ENCODE measurements around the gene SLC2A4RG.

Gene SLC2A4RG

GRCh38 chr20:63787302-63787701 is 47.7 kb downstream of the SLC2A4RG start:
- H3K4me1 ChIP-seq (ENCODE audit: control insufficient read depth, low read depth, low read length), result no peaks in the 10 kb centered on the region
- H2AK5ac ChIP-seq (ENCODE audit: low read length), result no peak overlapping the region
- no peak overlapping the region for H3K4me3 ChIP-seq (ENCODE audit: low read length)
- no peak overlapping the region for H4K5ac ChIP-seq (ENCODE audit: low read length)
- no peaks in the 10 kb centered on the region for H3K27me3 ChIP-seq (ENCODE audit: insufficient read depth, low read length, poor library complexity)
- no peak overlapping the region for H3K4ac ChIP-seq (ENCODE audit: low read depth, low read length)
- H3K27ac ChIP-seq (ENCODE audit: low read depth, low read length), result no peak overlapping the region
- no CpG with 5 or more reads among the region's 11 CpGs for WGBS (ENCODE audit: extremely low coverage, insufficient coverage, low lambda C conversion rate)
- H3K36me3 ChIP-seq (ENCODE audit: control insufficient read depth, insufficient read depth, low read length), result peaks cover 2% of the 10 kb centered on the region
- DNase-seq, result no peak
- no peak overlapping the region for H3K18ac ChIP-seq (ENCODE audit: low read length)
- no peak overlapping the region for H4K8ac ChIP-seq (ENCODE audit: low read depth, low read length)
- H3K56ac ChIP-seq (ENCODE audit: low read length), result no peak overlapping the region
- no peak overlapping the region for H2BK120ac ChIP-seq (ENCODE audit: low read depth, low read length)
- no peak overlapping the region for H3K23ac ChIP-seq (ENCODE audit: low read length)
- peaks cover 10% of the 10 kb centered on the region for H3K79me2 ChIP-seq (ENCODE audit: control insufficient read depth, insufficient read depth, low read length)
- H2BK5ac ChIP-seq (ENCODE audit: low read length), result no peak overlapping the region
- no peak overlapping the region for H3K9ac ChIP-seq (ENCODE audit: low read length)
- H3K79me1 ChIP-seq (ENCODE audit: low read length), result peaks cover 18% of the 10 kb centered on the region
- no peak overlapping the region for H2BK15ac ChIP-seq (replicated peaks; ENCODE audit: low read depth)
- H3K4me2 ChIP-seq (ENCODE audit: low read length), result no peak overlapping the region

- H3K36me3 ChIP-seq (ENCODE audit: control insufficient read depth, insufficient read depth, low read length), result peaks cover 2% of the 10 kb centered on the region
- H3K4me1 ChIP-seq (ENCODE audit: control insufficient read depth, low read depth, low read length), result no peaks in the 10 kb centered on the region
- no peak overlapping the region for H4K5ac ChIP-seq (ENCODE audit: low read length)
- peaks cover 10% of the 10 kb centered on the region for H3K79me2 ChIP-seq (ENCODE audit: control insufficient read depth, insufficient read depth, low read length)
- no peak overlapping the region for H3K27ac ChIP-seq (ENCODE audit: low read depth, low read length)
- H3K4me3 ChIP-seq (ENCODE audit: low read length), result no peak overlapping the region
- H2BK15ac ChIP-seq (replicated peaks; ENCODE audit: low read depth), result no peak overlapping the region
- no peak overlapping the region for H2BK120ac ChIP-seq (ENCODE audit: low read depth, low read length)
- H3K56ac ChIP-seq (ENCODE audit: low read length), result no peak overlapping the region
- no peak overlapping the region for H4K8ac ChIP-seq (ENCODE audit: low read depth, low read length)
- no CpG with 5 or more reads among the region's 16 CpGs for WGBS (ENCODE audit: extremely low coverage, insufficient coverage, low lambda C conversion rate)
- H3K4ac ChIP-seq (ENCODE audit: low read depth, low read length), result no peak overlapping the region
- H3K23ac ChIP-seq (ENCODE audit: low read length), result no peak overlapping the region
- DNase-seq, result no peak
- no peaks in the 10 kb centered on the region for H3K27me3 ChIP-seq (ENCODE audit: insufficient read depth, low read length, poor library complexity)
- no peak overlapping the region for H3K4me2 ChIP-seq (ENCODE audit: low read length)
- H3K79me1 ChIP-seq (ENCODE audit: low read length), result peaks cover 14% of the 10 kb centered on the region
- H3K18ac ChIP-seq (ENCODE audit: low read length), result no peak overlapping the region
- no peak overlapping the region for H2AK5ac ChIP-seq (ENCODE audit: low read length)
- no peak overlapping the region for H2BK5ac ChIP-seq (ENCODE audit: low read length)
- H3K9ac ChIP-seq (ENCODE audit: low read length), result no peak overlapping the region
These were observed 48.2 kb downstream of the SLC2A4RG start for GRCh38 chr20:63787749-63788148.

GRCh38 chr20:63789836-63790571 is 50.4 kb downstream of the SLC2A4RG start:
- DNase-seq, result no peak
- Histone ChIP-seq H3K4me1 (ENCODE audit: control insufficient read depth, low read depth, low read length) (no peaks in the 10 kb centered on the region), H3K27me3 (ENCODE audit: insufficient read depth, low read length, poor library complexity) (no peaks in the 10 kb centered on the region), H3K18ac (ENCODE audit: low read length) (no peak overlapping the region), H3K27ac (ENCODE audit: low read depth, low read length) (no peak overlapping the region), H2BK5ac (ENCODE audit: low read length) (no peak overlapping the region), H4K8ac (ENCODE audit: low read depth, low read length) (no peak overlapping the region), H3K79me2 (ENCODE audit: control insufficient read depth, insufficient read depth, low read length) (peaks cover 6% of the 10 kb centered on the region), H3K4me3 (ENCODE audit: low read length) (no peak overlapping the region), H2BK120ac (ENCODE audit: low read depth, low read length) (no peak overlapping the region), H3K56ac (ENCODE audit: low read length) (no peak overlapping the region), H2BK15ac (replicated peaks; ENCODE audit: low read depth) (no peak overlapping the region), H3K23ac (ENCODE audit: low read length) (no peak overlapping the region), H4K5ac (ENCODE audit: low read length) (no peak overlapping the region), H3K4ac (ENCODE audit: low read depth, low read length) (no peak overlapping the region), H2AK5ac (ENCODE audit: low read length) (no peak overlapping the region), H3K4me2 (ENCODE audit: low read length) (no peak overlapping the region), H3K79me1 (ENCODE audit: low read length) (peaks cover 9% of the 10 kb centered on the region), H3K9ac (ENCODE audit: low read length) (no peak overlapping the region), H3K36me3 (ENCODE audit: control insufficient read depth, insufficient read depth, low read length) (peaks cover 2% of the 10 kb centered on the region)
- whole genome bisulfite sequencing (ENCODE audit: extremely low coverage, insufficient coverage, low lambda C conversion rate), result no CpG with 5 or more reads among the region's 57 CpGs

DNA sequence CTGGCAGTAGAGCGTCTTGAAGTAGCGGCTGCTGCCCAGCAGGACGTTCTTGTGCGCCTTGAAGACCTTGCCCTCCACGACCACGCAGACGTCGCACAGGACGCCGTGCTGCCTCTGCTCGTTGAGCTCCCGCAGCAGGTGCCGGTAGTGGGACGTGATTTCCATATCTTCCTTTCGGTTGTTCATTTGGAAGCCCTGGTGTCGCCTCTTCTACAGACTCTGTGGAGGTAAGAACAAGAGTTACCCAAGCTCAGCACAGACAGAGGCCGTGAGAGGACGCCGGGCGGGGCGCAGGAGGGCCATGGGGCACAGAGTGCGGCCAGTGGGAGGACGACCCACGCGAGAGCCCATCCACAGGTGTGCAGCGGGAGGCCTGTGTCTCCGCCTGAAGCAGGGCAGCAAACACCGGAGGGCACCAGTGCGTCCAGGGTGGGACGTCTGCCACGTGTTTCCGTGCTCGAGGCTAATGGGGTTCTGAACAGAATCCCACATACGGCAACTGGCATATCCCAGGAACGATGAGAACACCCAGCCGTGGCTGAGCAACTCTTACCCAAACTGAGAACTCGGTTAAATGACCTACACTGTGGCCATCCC is 51.1 kb downstream of the SLC2A4RG start:
- no peak overlapping the region for H2BK120ac ChIP-seq (ENCODE audit: low read depth, low read length)
- H3K4ac ChIP-seq (ENCODE audit: low read depth, low read length), result no peak overlapping the region
- H3K27ac ChIP-seq (ENCODE audit: low read depth, low read length), result no peak overlapping the region
- peaks cover 4% of the 10 kb centered on the region for H3K79me2 ChIP-seq (ENCODE audit: control insufficient read depth, insufficient read depth, low read length)
- H3K79me1 ChIP-seq (ENCODE audit: low read length), result peaks cover 8% of the 10 kb centered on the region
- no peak overlapping the region for H3K4me2 ChIP-seq (ENCODE audit: low read length)
- H3K36me3 ChIP-seq (ENCODE audit: control insufficient read depth, insufficient read depth, low read length), result peaks cover 2% of the 10 kb centered on the region
- no peak overlapping the region for H3K9ac ChIP-seq (ENCODE audit: low read length)
- H2BK5ac ChIP-seq (ENCODE audit: low read length), result no peak overlapping the region
- no peak overlapping the region for H4K8ac ChIP-seq (ENCODE audit: low read depth, low read length)
- no peak overlapping the region for H3K56ac ChIP-seq (ENCODE audit: low read length)
- H3K27me3 ChIP-seq (ENCODE audit: insufficient read depth, low read length, poor library complexity), result no peaks in the 10 kb centered on the region
- H3K18ac ChIP-seq (ENCODE audit: low read length), result no peak overlapping the region
- H3K4me3 ChIP-seq (ENCODE audit: low read length), result no peak overlapping the region
- H2BK15ac ChIP-seq (replicated peaks; ENCODE audit: low read depth), result no peak overlapping the region
- DNase-seq, result no peak
- H2AK5ac ChIP-seq (ENCODE audit: low read length), result no peak overlapping the region
- H4K5ac ChIP-seq (ENCODE audit: low read length), result no peak overlapping the region
- no CpG with 5 or more reads among the region's 37 CpGs for WGBS (ENCODE audit: extremely low coverage, insufficient coverage, low lambda C conversion rate)
- no peak overlapping the region for H3K23ac ChIP-seq (ENCODE audit: low read length)
- no peaks in the 10 kb centered on the region for H3K4me1 ChIP-seq (ENCODE audit: control insufficient read depth, low read depth, low read length)

- Histone ChIP-seq H3K4ac (ENCODE audit: low read depth, low read length) (no peak overlapping the region), H3K56ac (ENCODE audit: low read length) (no peak overlapping the region), H4K8ac (ENCODE audit: low read depth, low read length) (no peak overlapping the region), H3K18ac (ENCODE audit: low read length) (no peak overlapping the region), H3K36me3 (ENCODE audit: control insufficient read depth, insufficient read depth, low read length) (peaks cover 2% of the 10 kb centered on the region), H3K4me3 (ENCODE audit: low read length) (no peak overlapping the region), H2BK120ac (ENCODE audit: low read depth, low read length) (no peak overlapping the region), H3K4me2 (ENCODE audit: low read length) (no peak overlapping the region), H3K23ac (ENCODE audit: low read length) (no peak overlapping the region), H3K4me1 (ENCODE audit: control insufficient read depth, low read depth, low read length) (no peaks in the 10 kb centered on the region), H3K9ac (ENCODE audit: low read length) (no peak overlapping the region), H3K27me3 (ENCODE audit: insufficient read depth, low read length, poor library complexity) (no peaks in the 10 kb centered on the region), H3K27ac (ENCODE audit: low read depth, low read length) (no peak overlapping the region), H2BK15ac (replicated peaks; ENCODE audit: low read depth) (no peak overlapping the region), H3K79me2 (ENCODE audit: control insufficient read depth, insufficient read depth, low read length) (no peaks in the 10 kb centered on the region), H2AK5ac (ENCODE audit: low read length) (no peak overlapping the region), H3K79me1 (ENCODE audit: low read length) (peaks cover 3% of the 10 kb centered on the region), H4K5ac (ENCODE audit: low read length) (no peak overlapping the region), H2BK5ac (ENCODE audit: low read length) (no peak overlapping the region)
- DNase-seq, result no peak
- no CpG with 5 or more reads among the region's 23 CpGs for WGBS (ENCODE audit: extremely low coverage, insufficient coverage, low lambda C conversion rate)
These were observed 52.1 kb downstream of the SLC2A4RG start for GRCh38 chr20:63791497-63792156.
